Gastroesophageal sphincter (tissue), 4 donors: ENCODE results near the gene FAM118A. TPM values are rescaled to one million over a fixed set of nuclear protein-coding genes. Genes with fewer than 3 reads are reported as not detected.

ENCODE experiments used
- ATAC-seq: fragments of 150-250 bp; one replicate; pipeline ENCODE4 v1.9.1; 2016; ENCODE audit warnings: mild to moderate bottlenecking, moderate library complexity
- H3K27ac ChIP-seq, 4 donors: fragments of 200-600 bp; sonication (generic) in 3 of 4; 1 replicate in 3 of 4; 2 replicates in 1 of 4; pipeline ENCODE4 v1.5.1; 2016 to 2019
- H3K27me3 ChIP-seq: fragments of 200-600 bp; sonication (generic); one replicate; pipeline ENCODE4 v1.5.1; 2019
- H3K36me3 ChIP-seq, 2 donors: fragments of 200-600 bp; sonication (generic); one replicate each; pipeline ENCODE4 v1.5.1; 2019; ENCODE audit warnings: control low read depth in 1 of 2
- H3K4me1 ChIP-seq, 3 donors: fragments of 200-600 bp; sonication (generic); 1 replicate in 2 of 3; 2 replicates in 1 of 3; pipeline ENCODE4 v1.5.1; 2016 to 2019; ENCODE audit warnings: control low read depth in 2 of 3
- H3K4me3 ChIP-seq, 2 donors: fragments of 200-600 bp; sonication (generic); one replicate each; pipeline ENCODE4 v1.5.1; 2019; ENCODE audit warnings: mild to moderate bottlenecking in 1 of 2, moderate library complexity in 1 of 2
- H3K9me3 ChIP-seq, 3 donors: fragments of 200-600 bp; sonication (generic); one replicate each; pipeline ENCODE4 v1.5.1; 2017 to 2019; ENCODE audit warnings: control low read depth in 2 of 3
- CTCF ChIP-seq, 4 experiments: fragments of 200-600 bp in 2 of 4; fragments of 450-650 bp in 2 of 4; sonication (generic) in 1 of 4; IDR thresholded peaks; one replicate each; pipeline ENCODE4 v1.5.1; 2017 to 2019; ENCODE audit warnings: antibody characterized with exemption in 4 of 4, mild to moderate bottlenecking in 2 of 4, moderate library complexity in 2 of 4
- EP300 ChIP-seq: sonication (generic); formaldehyde crosslinking; IDR thresholded peaks from one replicate; pipeline ENCODE4 v1.6.1; 2017; ENCODE audit warnings: antibody characterized with exemption, mild to moderate bottlenecking
- POLR2A ChIP-seq, 2 donors: fragments of 450-650 bp; IDR thresholded peaks; one replicate each; pipeline ENCODE4 v1.6.1; 2017; ENCODE audit warnings: antibody characterized with exemption in 2 of 2, mild to moderate bottlenecking in 2 of 2, moderate library complexity in 1 of 2
- POLR2AphosphoS5 ChIP-seq: sonication (generic); formaldehyde crosslinking; IDR thresholded peaks from one replicate; pipeline ENCODE4 v1.6.1; 2017; ENCODE audit warnings: antibody characterized with exemption
- whole genome bisulfite sequencing, 2 donors: methylation state at CpG; one replicate each; pipeline ENCODE4 v1.1.5; 2018; ENCODE audit warnings: low coverage in 1 of 2; 5-methylcytosine and 5-hydroxymethylcytosine counted together
- total RNA-seq, 4 donors: library from RNA; depleted of rRNA; stranded (reverse); fragments of >200 nt; gene quantifications; one replicate each; pipeline ENCODE4 v1.1.0, GENCODE V29; 2016

FAM118A gene
- total RNA-seq, 4 donors from 2014 or later, result 17.4 to 82.9 (median 29.6) TPM

- Histone ChIP-seq H3K27me3 (no peaks in the 10 kb centered on the region), H3K4me1 (no peaks in the 10 kb centered on the region), H3K27ac (no peak overlapping the region), H3K4me3 (no peak overlapping the region), H3K36me3 (no peaks in the 10 kb centered on the region), H3K9me3 (no peaks in the 10 kb centered on the region)
- TF ChIP-seq POLR2AphosphoS5 (no peak), POLR2A (IDR thresholded peaks at IDR 0.05) (no peak), EP300 (no peak), CTCF (IDR thresholded peaks at IDR 0.05) (no peak)
- WGBS, 2 donors, result 87 to 88% methylated on average over 3 of the region's 3 CpGs
- ATAC-seq, result no peak
Observed at GRCh38 chr22:45376009-45376408, 66.3 kb downstream of the FAM118A start.

- no peaks in the 10 kb centered on the region for H3K36me3 ChIP-seq
- no peaks in the 10 kb centered on the region for H3K9me3 ChIP-seq
- 62 to 86% methylated on average over 1 of the region's 1 CpG for WGBS, 2 donors
- no peak overlapping the region for H3K27ac ChIP-seq
- no peaks in the 10 kb centered on the region for H3K27me3 ChIP-seq
- TF ChIP-seq EP300, result no peak
- no peak for TF ChIP-seq POLR2A (IDR thresholded peaks at IDR 0.05)
- no peak for TF ChIP-seq CTCF (IDR thresholded peaks at IDR 0.05)
- no peak for TF ChIP-seq POLR2AphosphoS5
- H3K4me1 ChIP-seq, result no peaks in the 10 kb centered on the region
- ATAC-seq, result peak; percentile 68
- H3K4me3 ChIP-seq, result no peak overlapping the region
Observed at GRCh38 chr22:45376703-45377102, 67.0 kb downstream of the FAM118A start.

- 60 to 100% methylated on average over 1 to 2 of the region's 2 CpGs for WGBS, 2 donors
- no peak overlapping the region for H3K27ac ChIP-seq
- no peak for ATAC-seq
Observed at GRCh38 chr22:45381348-45381747, 71.6 kb downstream of the FAM118A start.

GRCh38 chr22:45389546-45389945 lies 79.8 kb downstream of the FAM118A start:
- no peak overlapping the region for H3K27ac ChIP-seq
- TF ChIP-seq EP300 (no peak), POLR2A (IDR thresholded peaks at IDR 0.05) (no peak), POLR2AphosphoS5 (no peak), CTCF (IDR thresholded peaks at IDR 0.05) (no peak)
- WGBS, 2 donors, result 71 to 79% methylated on average over 3 of the region's 3 CpGs
- H3K4me3 ChIP-seq, result no peak overlapping the region
- no peaks in the 10 kb centered on the region for H3K36me3 ChIP-seq
- H3K27me3 ChIP-seq, result peaks cover 13% of the 10 kb centered on the region
- no peak for ATAC-seq
- no peaks in the 10 kb centered on the region for H3K9me3 ChIP-seq
- H3K4me1 ChIP-seq, result no peaks in the 10 kb centered on the region

More at GRCh38 chr22:45381348-45381747, 71.6 kb downstream of the FAM118A start:
- Histone ChIP-seq H3K4me1 (no peaks in the 10 kb centered on the region), H3K4me3 (no peak overlapping the region), H3K27me3 (no peaks in the 10 kb centered on the region), H3K36me3 (no peaks in the 10 kb centered on the region), H3K9me3 (no peaks in the 10 kb centered on the region)
- TF ChIP-seq CTCF (IDR thresholded peaks at IDR 0.05) (no peak), POLR2AphosphoS5 (no peak), EP300 (no peak), POLR2A (IDR thresholded peaks at IDR 0.05) (no peak)

Other genes with a start within 250 kb of the FAM118A start
- 10 to 100 TPM; 15.9 to 32.9 (median 28.8) TPM for gene NUP50, start 146.0 kb upstream of the FAM118A start, total RNA-seq
- 10 to 100 TPM; 26.1 to 54.2 (median 37.3) TPM for gene KIAA0930, start 69.0 kb upstream of the FAM118A start, total RNA-seq
- gene UPK3A, start 25.0 kb upstream of the FAM118A start, total RNA-seq, result not detected
- gene SMC1B, start 103.7 kb downstream of the FAM118A start, total RNA-seq, result not detected
- gene RIBC2, start 103.8 kb downstream of the FAM118A start, total RNA-seq, result 1 to 10 TPM in 1 of 4 donors, under 1 TPM in 1, not detected in 2; 0.94 to 1.1 TPM
- 100 to 1,000 TPM; 241 to 597 (median 382) TPM for gene FBLN1, start 192.9 kb downstream of the FAM118A start, total RNA-seq